Activated CD8-positive, alpha-beta memory T cell treated with anti-CD3 and anti-CD28 coated beads, Interleukin-2, amount 50 U/mL, for 1 hour (primary cell): ENCODE measurements around the gene KCND3.

Source experiments
- DNase-seq: peaks from one replicate; pipeline ENCODE4 v3.0.0-alpha.2; 2020; ENCODE audit errors: extremely low read depth

The KCND3 gene

GRCh38 chr1:111882986-111883560 lies 106.4 kb downstream of the KCND3 start:
- DNase-seq, result no peak

GRCh38 chr1:111882559-111882958 lies 106.9 kb downstream of the KCND3 start:
- DNase-seq, result no peak

GRCh38 chr1:111880881-111881837 lies 108.3 kb downstream of the KCND3 start:
- no peak for DNase-seq

GRCh38 chr1:111879081-111879480 lies 110.4 kb downstream of the KCND3 start:
- DNase-seq, result no peak

GRCh38 chr1:111878649-111879048 lies 110.8 kb downstream of the KCND3 start:
- no peak for DNase-seq

- no peak for DNase-seq
These were observed 111.4 kb downstream of the KCND3 start for GRCh38 chr1:111878091-111878490.

GRCh38 chr1:111876631-111877030 lies 112.8 kb downstream of the KCND3 start:
- DNase-seq, result no peak

GRCh38 chr1:111875640-111876039 lies 113.8 kb downstream of the KCND3 start:
- DNase-seq, result no peak

GRCh38 chr1:111873460-111874030 lies 115.9 kb downstream of the KCND3 start:
- DNase-seq, result no peak

- no peak for DNase-seq
These were observed 119.3 kb downstream of the KCND3 start for GRCh38 chr1:111870181-111870580.

- no peak for DNase-seq
These were observed 121.5 kb downstream of the KCND3 start for GRCh38 chr1:111867868-111868440.

GRCh38 chr1:111864862-111865261 lies 124.6 kb downstream of the KCND3 start:
- DNase-seq, result no peak

- DNase-seq, result no peak
These were observed 126.1 kb downstream of the KCND3 start for GRCh38 chr1:111863401-111863800.

- DNase-seq, result no peak
These were observed 126.9 kb downstream of the KCND3 start for GRCh38 chr1:111862599-111862998.

- no peak for DNase-seq
These were observed 127.9 kb downstream of the KCND3 start for GRCh38 chr1:111861523-111861922.

GRCh38 chr1:111857194-111857651 lies 132.2 kb downstream of the KCND3 start:
- DNase-seq, result no peak

GRCh38 chr1:111856411-111857185 lies 132.9 kb downstream of the KCND3 start:
- no peak for DNase-seq

GRCh38 chr1:111855260-111855659 lies 134.2 kb downstream of the KCND3 start:
- no peak for DNase-seq

GRCh38 chr1:111852261-111852721 lies 137.2 kb downstream of the KCND3 start:
- DNase-seq, result no peak

- DNase-seq, result no peak
These were observed 137.9 kb downstream of the KCND3 start for GRCh38 chr1:111851552-111851951.

- no peak for DNase-seq
These were observed 139.4 kb downstream of the KCND3 start for GRCh38 chr1:111850109-111850508.
